Common myeloid progenitor, CD34-positive (primary cell): ENCODE measurements around the gene SERTAD4.
"Not testable (repeated sequence)": the region's sequence is repeated elsewhere in the genome, so short reads cannot be mapped to it uniquely, and the experiment has no call there.

ENCODE experiments used
- CTCF ChIA-PET: fragments of 350-600 bp; sonication (Branson Sonifier 250); formaldehyde crosslinking; loops from one replicate; lab custom pipeline; 2021; ENCODE audit warnings: antibody characterized with exemption; lab: Charles Lee
- POLR2A ChIA-PET: fragments of 350-600 bp; sonication (Branson Sonifier 250); formaldehyde crosslinking; loops from one replicate; lab custom pipeline; 2021; ENCODE audit warnings: antibody characterized with exemption; lab: Charles Lee
- DNase-seq, 3 donors: peaks; one replicate each; pipeline versions ENCODE4 v3.0.0 to v3.0.0-alpha.2; 2013
- H3K27ac ChIP-seq, 2 experiments: 1 replicate in 1 of 2; 2 replicates in 1 of 2; pipeline ENCODE4 v1.7.0; 2013; ENCODE audit warnings: inconsistent platforms in 2 of 2, low read length in 2 of 2, mild to moderate bottlenecking in 2 of 2, low read depth in 1 of 2, moderate library complexity in 1 of 2; ENCODE audit not compliant: severe bottlenecking in 2 of 2, insufficient read depth in 1 of 2, poor library complexity in 1 of 2
- H3K27me3 ChIP-seq, 5 experiments: replicated peaks in 2 of 5; 1 replicate in 3 of 5; 2 replicates in 2 of 5; pipeline versions ENCODE4 v1.6.1 to v1.7.0; 2013; ENCODE audit warnings: low read length in 4 of 5, mild to moderate bottlenecking in 2 of 5, moderate library complexity in 2 of 5, inconsistent platforms in 1 of 5; ENCODE audit not compliant: insufficient read depth in 5 of 5, control insufficient read depth in 4 of 5
- H3K36me3 ChIP-seq, 4 experiments: 1 replicate in 2 of 4; 2 replicates in 2 of 4; pipeline versions ENCODE4 v1.6.1 to v1.7.0; 2013; ENCODE audit warnings: low read length in 3 of 4, control low read depth in 1 of 4, mild to moderate bottlenecking in 1 of 4; ENCODE audit not compliant: control insufficient read depth in 4 of 4, insufficient read depth in 4 of 4
- H3K4me1 ChIP-seq, 4 experiments: 1 replicate in 3 of 4; 2 replicates in 1 of 4; pipeline versions ENCODE4 v1.6.1 to v1.7.1; 2013; ENCODE audit warnings: low read length in 3 of 4, mild to moderate bottlenecking in 3 of 4, control low read depth in 1 of 4, inconsistent platforms in 1 of 4, moderate library complexity in 1 of 4; ENCODE audit not compliant: control insufficient read depth in 4 of 4, insufficient read depth in 4 of 4; ENCODE audit errors: control extremely low read depth in 1 of 4
- H3K4me3 ChIP-seq, 7 experiments: 1 replicate in 4 of 7; 2 replicates in 3 of 7; pipeline versions ENCODE4 v1.5.1 to v1.7.0; 2013; ENCODE audit warnings: mild to moderate bottlenecking in 7 of 7, low read length in 6 of 7, moderate library complexity in 6 of 7, inconsistent platforms in 2 of 7, low read depth in 2 of 7, control low read depth in 1 of 7; ENCODE audit not compliant: insufficient read depth in 4 of 7, control insufficient read depth in 1 of 7; ENCODE audit errors: extremely low read depth in 1 of 7
- H3K9me3 ChIP-seq, 5 experiments: 1 replicate in 4 of 5; 2 replicates in 1 of 5; pipeline versions ENCODE4 v1.6.1 to v1.7.1; 2013; ENCODE audit warnings: low read length in 4 of 5, mild to moderate bottlenecking in 2 of 5, inconsistent platforms in 1 of 5, low read depth in 1 of 5, moderate library complexity in 1 of 5; ENCODE audit not compliant: control insufficient read depth in 4 of 5, insufficient read depth in 2 of 5; ENCODE audit errors: control extremely low read depth in 1 of 5
- WGBS: methylation state at CpG from one replicate; pipeline ENCODE4 v1.1.5; 2013; ENCODE audit not compliant: insufficient coverage; 5-methylcytosine and 5-hydroxymethylcytosine counted together

SERTAD4 gene

GRCh38 chr1:210263963-210264362, 31.4 kb downstream of the SERTAD4 start:
- no peak for DNase-seq
- no peaks in the 10 kb centered on the region for H3K4me1 ChIP-seq
- H3K27ac ChIP-seq = no peak overlapping the region
- ChIA-PET POLR2A (no interaction called here), CTCF (interaction anchor here (0.5 kb wide), 1 partner anchor 36 kb away, joined by 3 read pairs; no protein-coding TSS in a partner anchor)
- H3K4me3 ChIP-seq = no peak overlapping the region
- peaks cover 0 to 12% (median 6%) of the 10 kb centered on the region in 5 experiments for H3K27me3 ChIP-seq
- peaks cover 0 to 3% (median 0%) of the 10 kb centered on the region in 5 experiments for H3K9me3 ChIP-seq
- no peaks in the 10 kb centered on the region for H3K36me3 ChIP-seq

GRCh38 chr1:210264496-210265380, 32.1 kb downstream of the SERTAD4 start:
- Histone ChIP-seq H3K36me3 (no peaks in the 10 kb centered on the region), H3K27me3 (peaks cover 0 to 12% (median 6%) of the 10 kb centered on the region in 5 experiments), H3K9me3 (peaks cover 0 to 3% (median 0%) of the 10 kb centered on the region in 5 experiments), H3K27ac (no peak overlapping the region), H3K4me3 (no peak overlapping the region), H3K4me1 (no peaks in the 10 kb centered on the region)
- WGBS = 80% methylated on average over 7 of the region's 9 CpGs
- DNase-seq = no peak
- CTCF ChIA-PET = no interaction called here
- POLR2A ChIA-PET = no interaction called here

DNA sequence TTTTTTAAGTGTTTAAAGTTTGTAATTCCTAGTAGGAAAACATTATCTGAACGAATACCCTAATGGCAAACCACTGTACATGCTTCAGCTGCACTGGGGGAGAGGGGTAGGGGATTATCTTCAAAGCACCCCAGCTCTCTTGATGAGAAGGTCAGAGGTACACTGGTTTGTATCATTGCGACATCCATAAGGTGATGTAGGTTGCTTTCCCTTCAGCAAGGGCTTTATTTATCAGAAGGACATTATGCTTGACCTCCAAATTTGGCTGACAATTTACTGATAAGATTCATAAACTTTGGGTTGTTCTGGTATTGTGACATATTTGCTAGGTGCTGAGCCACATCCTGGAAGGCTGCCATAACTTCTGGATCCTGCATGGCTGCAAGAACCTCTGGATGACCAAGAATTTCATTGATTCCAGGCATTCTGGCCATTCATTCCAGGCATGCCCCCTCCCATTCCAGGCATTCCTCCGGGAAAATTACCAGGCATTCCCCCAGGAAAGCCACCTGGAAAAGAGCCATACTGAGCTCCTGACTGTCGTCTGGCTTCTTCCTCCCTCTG, 32.9 kb downstream of the SERTAD4 start:
- CTCF ChIA-PET, DNase-seq, H3K4me1 ChIP-seq, H3K36me3 ChIP-seq, H3K9me3 ChIP-seq, POLR2A ChIA-PET, H3K4me3 ChIP-seq, H3K27ac ChIP-seq: not testable (repeated sequence)
- peaks cover 0 to 17% (median 6%) of the 10 kb centered on the region in 5 experiments for H3K27me3 ChIP-seq
- WGBS = 62% methylated on average over 3 of the region's 4 CpGs

GRCh38 chr1:210269981-210270380, 37.4 kb downstream of the SERTAD4 start:
- no peak for DNase-seq
- Histone ChIP-seq H3K27me3 (peaks cover 0 to 32% (median 2%) of the 10 kb centered on the region in 5 experiments), H3K4me1 (no peaks in the 10 kb centered on the region), H3K36me3 (no peaks in the 10 kb centered on the region), H3K4me3 (no peak overlapping the region), H3K9me3 (peaks cover 0 to 2% (median 0%) of the 10 kb centered on the region in 5 experiments), H3K27ac (no peak overlapping the region)
- ChIA-PET CTCF (interaction anchor here (1.6 kb wide), 1 partner anchor 16 kb away, joined by 3 read pairs; no protein-coding TSS in a partner anchor), POLR2A (no interaction called here)
- 91% methylated on average over 4 of the region's 4 CpGs for WGBS

DNA sequence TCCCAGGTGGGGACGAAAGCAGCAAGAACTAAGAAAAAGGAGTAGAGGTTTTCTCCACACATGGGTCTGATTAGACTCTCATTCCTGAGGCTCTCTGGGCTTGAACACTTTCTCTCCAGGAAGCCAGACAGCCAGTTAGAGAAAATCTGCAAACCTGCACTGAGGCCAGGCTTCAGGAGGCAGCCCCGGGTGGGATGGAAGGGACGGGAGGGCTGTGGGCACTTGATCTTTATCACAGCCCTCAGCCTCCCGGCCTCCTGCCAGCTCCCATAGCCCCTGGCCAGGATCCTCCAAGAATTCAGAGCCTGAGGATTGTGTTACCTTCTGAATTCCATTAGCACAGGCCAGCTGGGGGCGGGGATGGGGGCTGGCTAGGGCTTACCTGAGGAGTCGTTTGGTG, 40.1 kb downstream of the SERTAD4 start:
- Histone ChIP-seq H3K27ac (no peak overlapping the region), H3K4me3 (no peak overlapping the region), H3K36me3 (no peaks in the 10 kb centered on the region), H3K27me3 (peaks cover 0 to 28% (median 2%) of the 10 kb centered on the region in 5 experiments), H3K9me3 (no peaks in the 10 kb centered on the region), H3K4me1 (no peaks in the 10 kb centered on the region)
- POLR2A ChIA-PET = no interaction called here
- no peak for DNase-seq
- CTCF ChIA-PET = interaction anchor here (0.6 kb wide), 1 partner anchor 462 kb away, joined by 4 read pairs; no protein-coding TSS in a partner anchor
- WGBS = 82% methylated on average over 4 of the region's 6 CpGs

DNA sequence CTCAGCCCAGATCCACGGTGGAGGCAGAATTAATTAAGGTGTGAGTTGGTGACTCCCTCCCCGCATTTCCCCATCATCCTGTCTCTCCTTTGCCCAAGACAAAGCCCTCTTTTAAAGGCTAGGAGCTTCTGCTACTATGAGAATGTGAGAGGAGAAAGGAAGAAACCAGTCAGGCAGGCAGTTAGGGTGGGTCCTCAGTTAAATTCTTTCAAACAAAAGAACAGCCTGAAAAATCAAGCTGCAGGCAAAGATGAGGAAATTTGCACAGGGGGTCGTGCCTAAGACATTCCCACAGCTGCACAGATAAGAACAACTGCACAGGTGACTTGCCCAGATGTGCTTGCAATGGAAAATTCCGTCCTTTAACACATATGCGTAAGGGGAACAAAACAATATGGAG, 47.6 kb downstream of the SERTAD4 start:
- no peak overlapping the region for H3K27ac ChIP-seq
- WGBS = 79% methylated on average over 2 of the region's 5 CpGs
- no peak overlapping the region for H3K4me3 ChIP-seq
- peaks cover 3 to 22% (median 8%) of the 10 kb centered on the region in 5 experiments for H3K9me3 ChIP-seq
- H3K36me3 ChIP-seq = no peaks in the 10 kb centered on the region
- peaks cover 0 to 5% (median 4%) of the 10 kb centered on the region in 5 experiments for H3K27me3 ChIP-seq
- ChIA-PET POLR2A (no interaction called here), CTCF (no interaction called here)
- H3K4me1 ChIP-seq = no peaks in the 10 kb centered on the region
- DNase-seq = no peak

- 98% methylated on average over 4 of the region's 4 CpGs for WGBS
- peaks cover 2 to 38% (median 16%) of the 10 kb centered on the region in 5 experiments for H3K27me3 ChIP-seq
- no peaks in the 10 kb centered on the region for H3K36me3 ChIP-seq
- H3K9me3 ChIP-seq = no peaks in the 10 kb centered on the region
- H3K4me1 ChIP-seq = peaks cover 2 to 15% (median 9%) of the 10 kb centered on the region in 4 experiments
- CTCF ChIA-PET = no interaction called here
- no peak overlapping the region for H3K27ac ChIP-seq
- no peak for DNase-seq
- no peak overlapping the region for H3K4me3 ChIP-seq
- POLR2A ChIA-PET = interaction anchor here (0.6 kb wide), 1 partner anchor 48 kb away, joined by 8 read pairs; no protein-coding TSS in a partner anchor
Measured at GRCh38 chr1:210288116-210288515, 55.5 kb downstream of the SERTAD4 start.
